ENCODE results near the gene MCIDAS.

DNA sequence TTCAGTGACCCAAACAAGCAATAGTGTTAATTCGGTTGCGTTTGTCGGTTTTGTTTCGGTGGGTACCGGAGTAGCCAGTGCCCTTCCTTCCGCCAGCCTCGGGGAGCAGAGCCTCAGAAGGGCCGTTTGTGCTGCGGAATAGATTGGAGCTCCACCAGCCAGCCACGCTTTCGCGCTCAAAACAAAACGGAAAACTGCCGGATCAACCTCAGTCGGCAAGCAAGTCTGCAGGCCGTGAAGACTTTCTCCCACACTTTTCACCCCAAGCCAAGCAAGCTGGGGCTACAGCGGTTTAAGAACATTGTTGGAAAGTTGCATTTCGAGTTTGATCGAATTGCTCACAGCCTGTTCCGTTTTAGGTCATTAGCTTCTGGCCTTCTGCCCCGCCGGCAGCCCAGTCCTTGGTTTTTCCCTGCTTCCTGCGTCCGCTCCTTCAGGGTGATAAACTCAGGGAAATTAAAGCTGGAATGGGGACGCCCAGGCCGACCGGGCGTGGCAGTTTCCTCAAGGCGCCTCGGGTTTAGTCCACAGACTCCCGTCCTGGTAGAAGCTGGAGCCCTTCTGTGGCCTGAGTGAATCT is 7.1 kb upstream of the MCIDAS start:
- TF ChIP-seq, protein P1, sequence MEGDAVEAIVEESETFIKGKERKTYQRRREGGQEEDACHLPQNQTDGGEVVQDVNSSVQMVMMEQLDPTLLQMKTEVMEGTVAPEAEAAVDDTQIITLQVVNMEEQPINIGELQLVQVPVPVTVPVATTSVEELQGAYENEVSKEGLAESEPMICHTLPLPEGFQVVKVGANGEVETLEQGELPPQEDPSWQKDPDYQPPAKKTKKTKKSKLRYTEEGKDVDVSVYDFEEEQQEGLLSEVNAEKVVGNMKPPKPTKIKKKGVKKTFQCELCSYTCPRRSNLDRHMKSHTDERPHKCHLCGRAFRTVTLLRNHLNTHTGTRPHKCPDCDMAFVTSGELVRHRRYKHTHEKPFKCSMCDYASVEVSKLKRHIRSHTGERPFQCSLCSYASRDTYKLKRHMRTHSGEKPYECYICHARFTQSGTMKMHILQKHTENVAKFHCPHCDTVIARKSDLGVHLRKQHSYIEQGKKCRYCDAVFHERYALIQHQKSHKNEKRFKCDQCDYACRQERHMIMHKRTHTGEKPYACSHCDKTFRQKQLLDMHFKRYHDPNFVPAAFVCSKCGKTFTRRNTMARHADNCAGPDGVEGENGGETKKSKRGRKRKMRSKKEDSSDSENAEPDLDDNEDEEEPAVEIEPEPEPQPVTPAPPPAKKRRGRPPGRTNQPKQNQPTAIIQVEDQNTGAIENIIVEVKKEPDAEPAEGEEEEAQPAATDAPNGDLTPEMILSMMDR (conservative IDR thresholded peaks at IDR 0.05; ENCODE audit: low read depth, low read length) = no peak
- TF ChIP-seq POLR2A (IDR thresholded peaks at IDR 0.05; ENCODE audit: low read depth, low read length) (no peak), RFX5 (IDR thresholded peaks at IDR 0.05; ENCODE audit: low read depth, low read length) (no peak), FOS (IDR thresholded peaks at IDR 0.05; ENCODE audit: low read depth, low read length) (no peak), CEBPB (IDR thresholded peaks at IDR 0.05; ENCODE audit: low read depth, low read length) (no peak), MXI1 (IDR thresholded peaks at IDR 0.05; ENCODE audit: borderline replicate concordance, low read depth, low read length) (no peak), RCOR1 (IDR thresholded peaks at IDR 0.05; ENCODE audit: insufficient replicate concordance, low read length) (no peak), RAD21 (IDR thresholded peaks at IDR 0.05; ENCODE audit: low read length) (no peak), BHLHE40 (IDR thresholded peaks at IDR 0.05; ENCODE audit: low read depth, low read length) (no peak), CHD1 (IDR thresholded peaks at IDR 0.05; ENCODE audit: low read depth, low read length) (no peak)
- TF ChIP-seq, protein P2, sequence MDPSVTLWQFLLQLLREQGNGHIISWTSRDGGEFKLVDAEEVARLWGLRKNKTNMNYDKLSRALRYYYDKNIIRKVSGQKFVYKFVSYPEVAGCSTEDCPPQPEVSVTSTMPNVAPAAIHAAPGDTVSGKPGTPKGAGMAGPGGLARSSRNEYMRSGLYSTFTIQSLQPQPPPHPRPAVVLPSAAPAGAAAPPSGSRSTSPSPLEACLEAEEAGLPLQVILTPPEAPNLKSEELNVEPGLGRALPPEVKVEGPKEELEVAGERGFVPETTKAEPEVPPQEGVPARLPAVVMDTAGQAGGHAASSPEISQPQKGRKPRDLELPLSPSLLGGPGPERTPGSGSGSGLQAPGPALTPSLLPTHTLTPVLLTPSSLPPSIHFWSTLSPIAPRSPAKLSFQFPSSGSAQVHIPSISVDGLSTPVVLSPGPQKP (IDR thresholded peaks at IDR 0.05; ENCODE audit: borderline replicate concordance, low read depth, low read length) = no peak

Measured in IMR-90 (cell line).